ENCODE measurements around the gene CAMK2D.
"Not testable (repeated sequence)": the region's sequence is repeated elsewhere in the genome, so short reads cannot be mapped to it uniquely, and the experiment has no call there.

Gene CAMK2D

GRCh38 chr4:113764720-113765264 is 3.3 kb upstream of the CAMK2D start:
- Histone ChIP-seq H4K12ac (ENCODE audit: low read depth, low read length) (no peak overlapping the region), H2AK5ac (ENCODE audit: low read length) (no peak overlapping the region), H3K27ac (ENCODE audit: low read depth, low read length) (no peak overlapping the region), H3K36me3 (ENCODE audit: control insufficient read depth in 1 of 2, insufficient read depth in 2 of 2, low read length in 2 of 2) (no peaks in the 10 kb centered on the region), H3K79me1 (ENCODE audit: low read length) (peaks cover 24% of the 10 kb centered on the region), H4K8ac (ENCODE audit: low read depth, low read length) (no peak overlapping the region), H2BK120ac (ENCODE audit: insufficient read depth, low read length, poor library complexity) (no peak overlapping the region), H3K18ac (ENCODE audit: low read length) (no peak overlapping the region), H3K27me3 (ENCODE audit: insufficient read depth, low read length) (no peaks in the 10 kb centered on the region), H2AFZ (ENCODE audit: insufficient read depth, low read length, poor library complexity) (no peak overlapping the region), H3K23ac (ENCODE audit: low read length) (no peak overlapping the region), H2BK12ac (ENCODE audit: low read length) (no peak overlapping the region), H3K4ac (ENCODE audit: low read depth, low read length) (no peak overlapping the region), H3K4me2 (ENCODE audit: low read length) (no peak overlapping the region), H3K79me2 (ENCODE audit: control insufficient read depth, insufficient read depth, low read length, poor library complexity) (peaks cover 12% of the 10 kb centered on the region), H3K9ac (ENCODE audit: low read length) (no peak overlapping the region), H3K4me3 (ENCODE audit: low read depth, low read length) (no peak overlapping the region), H4K91ac (ENCODE audit: low read depth, low read length) (no peak overlapping the region), H2BK5ac (ENCODE audit: low read depth, low read length, poor library complexity) (no peak overlapping the region), H3K4me1 (ENCODE audit: control insufficient read depth in 1 of 2, insufficient read depth in 2 of 2, low read length in 2 of 2) (peaks cover 4 to 5% of the 10 kb centered on the region in 2 experiments), H3K9me3 (ENCODE audit: insufficient read depth, low read depth, low read length) (no peaks in the 10 kb centered on the region), H3K14ac (ENCODE audit: low read length) (no peak overlapping the region)
- no peak for DNase-seq
- WGBS (ENCODE audit: extremely low coverage, insufficient coverage, insufficient read length) = no CpG with 5 or more reads among the region's 1 CpG

- not testable (repeated sequence) for H3K18ac ChIP-seq (ENCODE audit: low read length); DNase-seq; H3K4me2 ChIP-seq (ENCODE audit: low read length); H4K8ac ChIP-seq (ENCODE audit: low read depth, low read length); H3K36me3 ChIP-seq (ENCODE audit: control insufficient read depth in 1 of 2, insufficient read depth in 2 of 2, low read length in 2 of 2); H3K4me1 ChIP-seq (ENCODE audit: control insufficient read depth in 1 of 2, insufficient read depth in 2 of 2, low read length in 2 of 2); H3K4ac ChIP-seq (ENCODE audit: low read depth, low read length); H3K27me3 ChIP-seq (ENCODE audit: insufficient read depth, low read length); H2AK5ac ChIP-seq (ENCODE audit: low read length); H3K27ac ChIP-seq (ENCODE audit: low read depth, low read length); H4K12ac ChIP-seq (ENCODE audit: low read depth, low read length); H2AFZ ChIP-seq (ENCODE audit: insufficient read depth, low read length, poor library complexity); H3K9ac ChIP-seq (ENCODE audit: low read length); H3K9me3 ChIP-seq (ENCODE audit: insufficient read depth, low read depth, low read length); H3K23ac ChIP-seq (ENCODE audit: low read length); H2BK5ac ChIP-seq (ENCODE audit: low read depth, low read length, poor library complexity); H3K4me3 ChIP-seq (ENCODE audit: low read depth, low read length)
- peak overlapping the region; percentile 67 for H2BK12ac ChIP-seq (ENCODE audit: low read length)
- peak overlapping the region; percentile 40 for H3K14ac ChIP-seq (ENCODE audit: low read length)
- WGBS (ENCODE audit: extremely low coverage, insufficient coverage, insufficient read length) = no CpG with 5 or more reads among the region's 12 CpGs
- peaks cover 24% of the 10 kb centered on the region for H3K79me1 ChIP-seq (ENCODE audit: low read length)
- peaks cover 12% of the 10 kb centered on the region for H3K79me2 ChIP-seq (ENCODE audit: control insufficient read depth, insufficient read depth, low read length, poor library complexity)
- peak overlapping the region; percentile 44 for H4K91ac ChIP-seq (ENCODE audit: low read depth, low read length)
- H2BK120ac ChIP-seq (ENCODE audit: insufficient read depth, low read length, poor library complexity) = peak overlapping the region; percentile 63
Measured at GRCh38 chr4:113763923-113764322, 2.4 kb upstream of the CAMK2D start.

GRCh38 chr4:113763029-113763285 is 1.4 kb upstream of the CAMK2D start:
- no peak for DNase-seq
- Histone ChIP-seq H3K79me1 (ENCODE audit: low read length) (peaks cover 24% of the 10 kb centered on the region), H3K23ac (ENCODE audit: low read length) (no peak overlapping the region), H2BK120ac (ENCODE audit: insufficient read depth, low read length, poor library complexity) (no peak overlapping the region), H3K27me3 (ENCODE audit: insufficient read depth, low read length) (no peaks in the 10 kb centered on the region), H3K9ac (ENCODE audit: low read length) (no peak overlapping the region), H3K4ac (ENCODE audit: low read depth, low read length) (no peak overlapping the region), H3K4me3 (ENCODE audit: low read depth, low read length) (no peak overlapping the region), H2BK12ac (ENCODE audit: low read length) (no peak overlapping the region), H4K12ac (ENCODE audit: low read depth, low read length) (no peak overlapping the region), H3K4me2 (ENCODE audit: low read length) (peak overlapping the region; percentile 91), H4K91ac (ENCODE audit: low read depth, low read length) (no peak overlapping the region), H3K27ac (ENCODE audit: low read depth, low read length) (peak overlapping the region; percentile 93), H3K18ac (ENCODE audit: low read length) (no peak overlapping the region), H3K79me2 (ENCODE audit: control insufficient read depth, insufficient read depth, low read length, poor library complexity) (peaks cover 12% of the 10 kb centered on the region), H2AFZ (ENCODE audit: insufficient read depth, low read length, poor library complexity) (no peak overlapping the region), H2BK5ac (ENCODE audit: low read depth, low read length, poor library complexity) (no peak overlapping the region), H3K14ac (ENCODE audit: low read length) (no peak overlapping the region), H3K9me3 (ENCODE audit: insufficient read depth, low read depth, low read length) (no peaks in the 10 kb centered on the region), H2AK5ac (ENCODE audit: low read length) (no peak overlapping the region), H3K36me3 (ENCODE audit: control insufficient read depth in 1 of 2, insufficient read depth in 2 of 2, low read length in 2 of 2) (no peaks in the 10 kb centered on the region), H4K8ac (ENCODE audit: low read depth, low read length) (no peak overlapping the region), H3K4me1 (ENCODE audit: control insufficient read depth in 1 of 2, insufficient read depth in 2 of 2, low read length in 2 of 2) (peaks cover 4 to 5% of the 10 kb centered on the region in 2 experiments)
- no CpG with 5 or more reads among the region's 6 CpGs for WGBS (ENCODE audit: extremely low coverage, insufficient coverage, insufficient read length)

GRCh38 chr4:113762186-113763028 is 869 bp upstream of the CAMK2D start:
- Histone ChIP-seq H3K18ac (ENCODE audit: low read length) (peak overlapping the region; percentile 74), H2BK120ac (ENCODE audit: insufficient read depth, low read length, poor library complexity) (peak overlapping the region; percentile 54), H4K91ac (ENCODE audit: low read depth, low read length) (peak overlapping the region; percentile 92), H4K12ac (ENCODE audit: low read depth, low read length) (peak overlapping the region; percentile 87), H2BK5ac (ENCODE audit: low read depth, low read length, poor library complexity) (peak overlapping the region; percentile 88), H4K8ac (ENCODE audit: low read depth, low read length) (peak overlapping the region; percentile 63), H3K79me2 (ENCODE audit: control insufficient read depth, insufficient read depth, low read length, poor library complexity) (peaks cover 12% of the 10 kb centered on the region), H2AK5ac (ENCODE audit: low read length) (peak overlapping the region; percentile 38), H3K9me3 (ENCODE audit: insufficient read depth, low read depth, low read length) (no peaks in the 10 kb centered on the region), H3K14ac (ENCODE audit: low read length) (peak overlapping the region; percentile 84), H3K4me1 (ENCODE audit: control insufficient read depth in 1 of 2, insufficient read depth in 2 of 2, low read length in 2 of 2) (peaks cover 4 to 5% of the 10 kb centered on the region in 2 experiments), H3K27me3 (ENCODE audit: insufficient read depth, low read length) (no peaks in the 10 kb centered on the region), H3K23ac (ENCODE audit: low read length) (no peak overlapping the region), H3K4me2 (ENCODE audit: low read length) (peak overlapping the region; percentile 91), H3K9ac (ENCODE audit: low read length) (peak overlapping the region; percentile 98), H3K4me3 (ENCODE audit: low read depth, low read length) (peak overlapping the region; percentile 86), H2AFZ (ENCODE audit: insufficient read depth, low read length, poor library complexity) (peak overlapping the region; percentile 70), H2BK12ac (ENCODE audit: low read length) (no peak overlapping the region), H3K27ac (ENCODE audit: low read depth, low read length) (peak overlapping the region; percentile 99), H3K4ac (ENCODE audit: low read depth, low read length) (peak overlapping the region; percentile 31), H3K79me1 (ENCODE audit: low read length) (peaks cover 24% of the 10 kb centered on the region), H3K36me3 (ENCODE audit: control insufficient read depth in 1 of 2, insufficient read depth in 2 of 2, low read length in 2 of 2) (no peaks in the 10 kb centered on the region)
- peak; percentile 80 to 82 for DNase-seq
- WGBS (ENCODE audit: extremely low coverage, insufficient coverage, insufficient read length) = no CpG with 5 or more reads among the region's 38 CpGs

All from trophoblast cell (in vitro differentiated cells and primary cell).